Epithelial cell of proximal tubule (primary cell): Measurements from ENCODE around the gene MED23. TPM values are rescaled to one million over a fixed set of nuclear protein-coding genes. Genes with fewer than 3 reads are reported as not detected.

Experiments used
- DNase-seq: peaks from one replicate; pipeline ENCODE4 v3.0.0-alpha.2; 2011; ENCODE audit warnings: low read depth
- H3K4me3 ChIP-seq: 2 replicates; pipeline ENCODE4 v1.5.1; 2011; ENCODE audit warnings: low read depth, mild to moderate bottlenecking, low read length
- CTCF ChIP-seq: conservative IDR thresholded peaks from 2 replicates; pipeline ENCODE4 v1.5.1; 2012; ENCODE audit warnings: low read depth, mild to moderate bottlenecking, low read length
- total RNA-seq: library from RNA; depleted of rRNA; stranded (reverse); fragments of >200 nt; gene quantifications from 2 replicates; pipeline ENCODE4 v1.2.3, GENCODE V29; 2015

The MED23 gene
- total RNA-seq, 1 donor from 2014 or later = 15.0 TPM

- TF ChIP-seq CTCF = no peak
- DNase-seq = peak; percentile 91
- H3K4me3 ChIP-seq = peak overlapping the region; percentile 3
Observed at GRCh38 chr6:131635384-131636340, 7.6 kb upstream of the MED23 start.

- no peak for DNase-seq
- no peak overlapping the region for H3K4me3 ChIP-seq
Observed at GRCh38 chr6:131631625-131632289, 3.7 kb upstream of the MED23 start.

GRCh38 chr6:131629651-131630050 lies 1.6 kb upstream of the MED23 start:
- H3K4me3 ChIP-seq = no peak overlapping the region
- no peak for TF ChIP-seq CTCF
- no peak for DNase-seq

More at GRCh38 chr6:131631625-131632289, 3.7 kb upstream of the MED23 start:
- TF ChIP-seq CTCF = no peak

GRCh38 chr6:131628726-131629125 lies 684 bp upstream of the MED23 start:
- TF ChIP-seq CTCF = no peak
- no peak overlapping the region for H3K4me3 ChIP-seq
- DNase-seq = no peak

- H3K4me3 ChIP-seq = no peak overlapping the region
- TF ChIP-seq CTCF = no peak
- no peak for DNase-seq
Observed at GRCh38 chr6:131615275-131615674, 12.8 kb downstream of the MED23 start.

- DNase-seq = no peak
- TF ChIP-seq CTCF = no peak
- H3K4me3 ChIP-seq = no peak overlapping the region
Observed at GRCh38 chr6:131613296-131613925, 14.6 kb downstream of the MED23 start.
